Activated naive CD4-positive, alpha-beta T cell (primary cell): ENCODE results near the gene SLC13A5.
"Not testable (repeated sequence)": the region's sequence is repeated elsewhere in the genome, so short reads cannot be mapped to it uniquely, and the experiment has no call there.

ENCODE experiments used
- DNase-seq, 4 experiments: peaks; one replicate each; lab custom pipeline; 2025; lab: John Stamatoyannopoulos, UW

The SLC13A5 gene

GRCh38 chr17:6684460-6684783, 28.7 kb downstream of the SLC13A5 start:
- no peak for DNase-seq

- no peak for DNase-seq
Measured at GRCh38 chr17:6683730-6684459, 29.3 kb downstream of the SLC13A5 start.

GRCh38 chr17:6683081-6683684, 30.0 kb downstream of the SLC13A5 start:
- no peak for DNase-seq

- DNase-seq = no peak
Measured at GRCh38 chr17:6682339-6682738, 30.8 kb downstream of the SLC13A5 start.

GRCh38 chr17:6681671-6682070, 31.5 kb downstream of the SLC13A5 start:
- no peak for DNase-seq

- no peak for DNase-seq
Measured at GRCh38 chr17:6681176-6681575, 32.0 kb downstream of the SLC13A5 start.

GRCh38 chr17:6679241-6679640, 33.9 kb downstream of the SLC13A5 start:
- no peak for DNase-seq

- DNase-seq = no peak
Measured at GRCh38 chr17:6677946-6678345, 35.2 kb downstream of the SLC13A5 start.

- DNase-seq = no peak
Measured at GRCh38 chr17:6677158-6677831, 35.9 kb downstream of the SLC13A5 start.

GRCh38 chr17:6676802-6677157, 36.4 kb downstream of the SLC13A5 start:
- no peak for DNase-seq

GRCh38 chr17:6675201-6675825, 37.9 kb downstream of the SLC13A5 start:
- no peak for DNase-seq

- DNase-seq = no peak
Measured at GRCh38 chr17:6674586-6674985, 38.6 kb downstream of the SLC13A5 start.

GRCh38 chr17:6671431-6671830, 41.7 kb downstream of the SLC13A5 start:
- DNase-seq = no peak

GRCh38 chr17:6670999-6671398, 42.2 kb downstream of the SLC13A5 start:
- DNase-seq = no peak

- DNase-seq = no peak
Measured at GRCh38 chr17:6670571-6670970, 42.6 kb downstream of the SLC13A5 start.

GRCh38 chr17:6669479-6670212, 43.5 kb downstream of the SLC13A5 start:
- no peak for DNase-seq

GRCh38 chr17:6668727-6669425, 44.3 kb downstream of the SLC13A5 start:
- DNase-seq = no peak

- DNase-seq = no peak
Measured at GRCh38 chr17:6668219-6668618, 45.0 kb downstream of the SLC13A5 start.

GRCh38 chr17:6667516-6667915, 45.7 kb downstream of the SLC13A5 start:
- DNase-seq = no peak

GRCh38 chr17:6666557-6666956, 46.6 kb downstream of the SLC13A5 start:
- no peak for DNase-seq

GRCh38 chr17:6666077-6666521, 47.1 kb downstream of the SLC13A5 start:
- DNase-seq = peak in 1 of 4 experiments; percentile 12

GRCh38 chr17:6663200-6663599, 50.0 kb downstream of the SLC13A5 start:
- not testable (repeated sequence) for DNase-seq
